ENCODE measurements around the gene RPS4Y2.

Gene RPS4Y2

GRCh38 chrY:20755808-20756207, at the start of gene RPS4Y2:
Gene RPS4Y2 (plus strand): TSS chrY:20756108. CDS start chrY:20756164, 56 bp downstream.
- no peak for DNase-seq

- DNase-seq: no peak
These were observed 41.5 kb upstream of the RPS4Y2 start for GRCh38 chrY:20714391-20714790.

- DNase-seq: no peak
These were observed 29.6 kb upstream of the RPS4Y2 start for GRCh38 chrY:20726184-20726907.

- DNase-seq: no peak
These were observed 20.7 kb upstream of the RPS4Y2 start for GRCh38 chrY:20735200-20735599.

GRCh38 chrY:20739806-20740205, 16.1 kb upstream of the RPS4Y2 start:
- no peak for DNase-seq

GRCh38 chrY:20740609-20741008, 15.3 kb upstream of the RPS4Y2 start:
- DNase-seq: no peak

GRCh38 chrY:20745060-20745459, 10.8 kb upstream of the RPS4Y2 start:
- no peak for DNase-seq

GRCh38 chrY:20746919-20747318, 9.0 kb upstream of the RPS4Y2 start:
- no peak for DNase-seq

GRCh38 chrY:20763869-20764268, 8.0 kb downstream of the RPS4Y2 start:
- no peak for DNase-seq

- no peak for DNase-seq
These were observed 9.2 kb downstream of the RPS4Y2 start for GRCh38 chrY:20765117-20765516.

GRCh38 chrY:20770755-20771154, 14.8 kb downstream of the RPS4Y2 start:
- DNase-seq: no peak

GRCh38 chrY:20776104-20776503, 20.2 kb downstream of the RPS4Y2 start:
- no peak for DNase-seq

GRCh38 chrY:20780104-20780654, 24.3 kb downstream of the RPS4Y2 start:
- no peak for DNase-seq

- DNase-seq: no peak
These were observed 24.9 kb downstream of the RPS4Y2 start for GRCh38 chrY:20780776-20781175.

- no peak for DNase-seq
These were observed 25.5 kb downstream of the RPS4Y2 start for GRCh38 chrY:20781408-20781807.

- no peak for DNase-seq
These were observed 29.1 kb downstream of the RPS4Y2 start for GRCh38 chrY:20784965-20785364.

GRCh38 chrY:20787076-20787475, 31.2 kb downstream of the RPS4Y2 start:
- DNase-seq: no peak

GRCh38 chrY:20798351-20799049, 42.6 kb downstream of the RPS4Y2 start:
- no peak for DNase-seq

- DNase-seq: no peak
These were observed 46.8 kb downstream of the RPS4Y2 start for GRCh38 chrY:20802659-20803058.

GRCh38 chrY:20806243-20806642, 50.3 kb downstream of the RPS4Y2 start:
- no peak for DNase-seq

GRCh38 chrY:20813459-20813858, 57.6 kb downstream of the RPS4Y2 start:
- no peak for DNase-seq

- DNase-seq: no peak
These were observed 58.9 kb downstream of the RPS4Y2 start for GRCh38 chrY:20814794-20815193.

- no peak for DNase-seq
These were observed 61.2 kb downstream of the RPS4Y2 start for GRCh38 chrY:20817067-20817466.
